IMR-90 (cell line): ENCODE results near the gene LPCAT2.

Experiments used
- CTCF ChIP-seq: conservative IDR thresholded peaks from 2 replicates; pipeline ENCODE4 v1.5.1; 2012; ENCODE audit warnings: mild to moderate bottlenecking, low read depth, low read length, improper control_type of control experiment
- POLR2A ChIP-seq: IDR thresholded peaks from 2 replicates; pipeline ENCODE4 v1.6.1; 2012; ENCODE audit warnings: mild to moderate bottlenecking, low read depth, low read length
- SMC3 ChIP-seq: fragments of 150-350 bp; IDR thresholded peaks from 2 replicates; pipeline ENCODE4 v1.6.1; 2016; ENCODE audit warnings: low read depth, mild to moderate bottlenecking, antibody characterized with exemption, low read length, moderate library complexity

DNA sequence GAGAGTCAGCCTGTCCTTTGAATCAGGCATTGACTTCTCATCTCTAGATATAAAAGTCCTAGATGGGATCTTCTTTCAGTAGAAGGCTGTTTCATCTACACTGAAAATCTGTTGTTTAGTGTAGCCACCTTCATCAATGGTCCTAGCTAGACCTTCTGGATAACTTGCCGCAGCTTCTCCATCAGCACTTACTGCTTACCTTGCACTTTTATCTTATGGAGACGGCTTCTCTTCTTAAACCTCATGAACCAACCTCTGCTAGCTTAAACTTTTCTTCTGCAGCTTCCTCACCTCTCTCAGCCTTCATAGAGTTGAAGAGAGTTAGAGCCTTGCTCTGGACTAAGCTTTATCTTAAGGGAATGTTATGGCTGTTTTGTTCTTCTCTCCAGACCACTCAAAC, 35.3 kb upstream of the LPCAT2 start:
- TF ChIP-seq CTCF (no peak), POLR2A (no peak), SMC3 (no peak)
